HG03280 (cell line): ENCODE data around the gene ABCC8.

Experiments used
- ATAC-seq: cut with Tn5 transposase; IDR thresholded peaks from one replicate; pipeline ENCODE4 v1.9.1; 2021; ENCODE audit warnings: mild to moderate bottlenecking, moderate library complexity; ENCODE audit not compliant: unreplicated experiment

The ABCC8 gene

GRCh38 chr11:17389957-17390649 is 86.5 kb downstream of the ABCC8 start:
- ATAC-seq, result no peak

GRCh38 chr11:17389211-17389956 is 87.3 kb downstream of the ABCC8 start:
- ATAC-seq, result peak; percentile 51

- peak; percentile 39 for ATAC-seq
Observed at GRCh38 chr11:17388609-17389210, 87.9 kb downstream of the ABCC8 start, which contains the start of gene KCNJ11. KCNJ11 (minus strand) TSS chr11:17388659; CDS start chr11:17388091, 568 bp downstream.

GRCh38 chr11:17387811-17388210 is 88.8 kb downstream of the ABCC8 start:
- ATAC-seq, result no peak

- ATAC-seq, result no peak
Observed at GRCh38 chr11:17387254-17387653, 89.4 kb downstream of the ABCC8 start.

- peak; percentile 60 for ATAC-seq
Observed at GRCh38 chr11:17386331-17387084, 90.1 kb downstream of the ABCC8 start.

- ATAC-seq, result no peak
Observed at GRCh38 chr11:17385926-17386325, 90.7 kb downstream of the ABCC8 start.

GRCh38 chr11:17385492-17385891 is 91.2 kb downstream of the ABCC8 start:
- ATAC-seq, result no peak

- peak; percentile 43 for ATAC-seq
Observed at GRCh38 chr11:17384002-17384511, 92.6 kb downstream of the ABCC8 start.

- no peak for ATAC-seq
Observed at GRCh38 chr11:17383461-17383860, 93.2 kb downstream of the ABCC8 start.

- no peak for ATAC-seq
Observed at GRCh38 chr11:17382046-17382728, 94.5 kb downstream of the ABCC8 start.

GRCh38 chr11:17381156-17381555 is 95.5 kb downstream of the ABCC8 start:
- no peak for ATAC-seq

GRCh38 chr11:17379383-17380180 is 97.1 kb downstream of the ABCC8 start:
- ATAC-seq, result no peak

GRCh38 chr11:17378655-17379054 is 98.0 kb downstream of the ABCC8 start:
- ATAC-seq, result no peak

GRCh38 chr11:17376493-17376892 is 100.2 kb downstream of the ABCC8 start:
- ATAC-seq, result no peak

GRCh38 chr11:17375547-17375946 is 101.1 kb downstream of the ABCC8 start:
- ATAC-seq, result no peak

- ATAC-seq, result no peak
Observed at GRCh38 chr11:17371614-17372013, 105.0 kb downstream of the ABCC8 start.

GRCh38 chr11:17369684-17370243 is 106.9 kb downstream of the ABCC8 start:
- ATAC-seq, result no peak

GRCh38 chr11:17369094-17369493 is 107.6 kb downstream of the ABCC8 start:
- ATAC-seq, result no peak
